Ammon's horn (tissue), 1 donor: ENCODE measurements around the gene ZCCHC14.
A peak's percentile ranks its signal among the peaks of the same experiment; 100 is the strongest.

Source experiments
- DNase-seq: peaks from one replicate; pipeline ENCODE4 v3.0.0-alpha.2; 2016; ENCODE audit warnings: low spot score

Gene ZCCHC14

DNA sequence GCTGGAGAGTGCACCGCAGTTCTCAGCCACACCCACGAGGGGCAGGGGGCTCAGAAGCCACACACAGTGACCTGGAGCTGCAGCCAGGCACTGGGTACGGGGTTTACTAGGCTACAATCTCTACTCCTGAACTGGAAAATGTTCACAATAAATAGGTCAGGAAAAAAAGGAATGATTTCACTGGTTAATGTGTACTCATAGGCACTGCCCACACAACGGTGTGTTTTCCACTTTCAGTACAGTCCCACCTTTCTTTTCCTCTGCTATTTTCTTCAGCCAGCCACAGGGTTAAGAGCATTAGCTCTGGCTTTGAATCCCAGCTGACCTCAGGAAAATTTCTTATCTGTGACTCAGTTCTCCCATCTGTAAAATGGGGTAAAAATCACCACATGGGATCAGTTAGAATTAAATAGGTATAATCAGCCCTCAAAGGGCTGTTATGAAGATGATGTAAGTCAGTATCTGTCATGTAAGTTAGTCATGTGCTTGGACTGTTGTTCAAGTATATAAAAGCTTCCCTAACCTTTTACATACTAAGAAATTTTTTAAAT lies 35.7 kb downstream of the ZCCHC14 start:
- no peak for DNase-seq

DNA sequence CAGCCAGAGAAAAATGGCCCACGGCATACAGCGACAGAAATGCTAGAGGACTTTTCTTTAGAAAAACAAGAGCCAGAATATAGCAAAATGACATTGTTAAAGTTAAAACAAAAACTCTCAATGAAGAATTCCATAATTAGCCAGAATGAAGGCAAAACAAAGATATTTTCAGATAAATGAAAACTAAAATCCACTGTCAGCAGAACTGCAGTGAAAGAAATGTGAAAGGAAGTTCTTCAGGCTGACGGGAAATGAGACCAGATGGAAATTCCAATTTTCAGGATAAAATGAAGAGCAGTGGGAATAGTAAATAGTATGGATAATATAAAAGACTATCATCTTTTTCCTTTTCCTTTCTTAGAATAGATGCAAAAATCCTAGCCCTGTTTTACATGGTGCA lies 38.4 kb downstream of the ZCCHC14 start:
- no peak for DNase-seq

DNA sequence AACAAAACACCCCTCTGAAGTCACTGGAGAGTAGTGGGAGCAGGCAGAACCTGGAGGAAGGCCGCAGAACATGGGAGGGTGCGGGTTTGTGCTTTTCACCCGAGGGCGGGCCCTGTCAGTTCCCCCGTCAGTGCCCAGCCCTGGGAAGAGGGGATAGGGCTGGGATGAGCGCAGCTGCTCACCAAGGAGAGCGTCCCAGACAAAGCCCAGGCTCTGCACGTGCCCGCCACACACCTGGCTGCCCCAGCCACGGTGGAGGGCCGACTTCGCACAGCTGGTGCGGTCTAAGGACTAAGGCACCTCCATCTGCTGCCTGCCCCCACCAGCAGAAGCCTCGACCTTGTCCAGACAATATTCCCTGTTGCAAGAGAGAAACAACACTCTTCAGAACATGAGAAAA lies 39.5 kb downstream of the ZCCHC14 start:
- no peak for DNase-seq

DNA sequence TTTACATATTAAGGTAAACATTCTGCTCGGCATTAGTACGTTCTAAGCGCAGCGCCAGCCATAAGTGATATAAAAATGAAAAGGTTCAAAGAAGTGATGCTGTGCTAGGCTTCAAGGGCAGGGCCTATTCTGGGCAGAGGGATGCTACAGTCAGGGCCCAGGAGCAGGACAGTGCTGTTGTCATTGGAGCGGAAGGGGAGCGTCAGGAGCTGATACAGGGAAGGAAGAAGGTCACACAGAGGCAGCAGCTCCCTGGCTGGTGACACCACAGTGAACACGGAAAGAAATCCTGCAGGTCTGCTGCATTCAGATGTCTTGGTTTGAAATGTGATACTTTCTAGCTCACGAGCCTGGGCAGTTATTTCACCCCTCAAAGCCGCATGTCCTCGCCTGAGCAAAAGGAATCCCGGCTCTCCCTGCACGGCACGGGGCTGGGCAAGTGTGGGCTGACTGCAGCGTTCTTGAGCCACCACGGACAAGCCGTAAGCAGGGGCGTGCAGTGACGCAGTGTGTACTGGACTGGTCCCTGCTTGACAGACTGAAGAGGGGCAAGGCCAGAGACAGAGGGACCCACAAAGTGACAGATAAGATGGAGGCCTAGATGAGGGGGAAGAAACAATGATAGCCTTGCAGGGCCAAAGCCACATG lies 41.1 kb downstream of the ZCCHC14 start:
- no peak for DNase-seq

DNA sequence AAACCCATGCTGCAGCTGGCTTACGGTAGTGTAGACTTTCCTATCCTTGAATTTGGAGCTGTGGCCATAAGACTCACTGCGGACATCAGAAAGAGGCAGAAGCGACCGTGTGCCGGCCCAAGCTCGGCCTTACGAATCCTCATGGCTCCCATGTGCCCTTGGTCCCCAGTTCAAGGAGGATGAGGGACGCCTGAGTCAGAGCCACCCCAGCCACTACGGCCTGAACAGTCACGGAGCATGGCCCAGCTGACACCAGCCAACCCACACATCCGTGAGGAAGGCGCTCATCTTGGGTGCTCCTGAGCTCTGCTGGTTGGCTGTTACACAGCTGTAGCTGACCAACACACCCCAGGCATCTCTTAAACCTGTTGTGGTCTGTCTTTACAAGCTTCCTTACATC lies 44.0 kb downstream of the ZCCHC14 start:
- DNase-seq: no peak

DNA sequence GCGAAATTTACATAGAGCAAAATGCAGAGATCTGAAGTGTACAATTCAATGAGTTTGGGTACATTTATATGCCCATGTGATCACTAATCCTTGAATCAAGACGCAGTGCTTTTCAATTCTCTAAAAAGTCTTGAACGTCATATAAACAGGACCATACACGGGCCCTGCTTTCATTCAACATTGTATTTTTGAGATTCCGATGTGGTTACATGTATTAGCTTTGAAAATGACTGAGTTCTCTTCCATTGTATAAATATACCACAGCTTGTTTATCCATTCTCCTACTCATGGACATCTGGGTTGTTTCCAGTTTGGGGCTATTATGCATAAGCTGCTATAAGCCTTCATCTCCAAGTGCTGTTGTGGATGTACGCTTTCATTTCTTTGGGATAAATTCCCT lies 45.5 kb downstream of the ZCCHC14 start:
- DNase-seq: no peak

DNA sequence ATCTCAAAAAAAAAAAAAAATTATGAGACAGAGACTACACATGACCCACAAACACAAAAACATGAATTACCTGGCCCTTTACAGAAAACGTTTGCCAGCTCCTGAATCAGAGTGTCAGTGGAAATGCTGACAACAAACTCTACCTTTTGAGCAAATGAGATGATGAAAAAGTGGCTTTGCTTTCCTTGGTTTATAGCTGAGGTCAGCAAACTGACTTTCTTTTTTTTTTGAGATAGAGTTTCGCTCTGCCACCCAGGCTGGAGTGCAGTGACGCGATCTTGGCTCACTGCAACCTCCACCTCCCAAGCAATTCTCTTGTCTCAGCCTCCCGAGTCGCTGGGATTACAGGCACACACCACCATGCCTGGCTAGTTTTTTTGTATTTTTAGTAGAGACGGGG lies 46.3 kb downstream of the ZCCHC14 start:
- DNase-seq: no peak

DNA sequence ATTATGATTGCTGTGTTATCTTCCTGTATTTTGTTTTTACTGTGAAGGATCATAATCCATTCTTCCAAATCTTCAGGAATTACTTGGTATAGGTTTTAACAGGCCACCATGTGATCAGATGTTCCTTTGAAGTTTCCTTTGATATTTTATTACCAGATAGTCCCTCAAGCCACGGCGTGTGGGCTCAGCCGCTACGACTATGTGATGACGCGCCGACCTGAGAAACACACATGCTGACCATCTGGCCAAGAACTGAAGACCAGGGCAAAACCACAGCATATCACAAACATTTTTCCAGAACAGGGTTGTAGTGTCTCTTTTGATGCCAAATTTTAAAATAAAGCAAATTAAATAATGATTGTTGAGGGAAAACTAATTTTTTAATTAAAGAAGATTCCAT lies 47.3 kb downstream of the ZCCHC14 start:
- no peak for DNase-seq

DNA sequence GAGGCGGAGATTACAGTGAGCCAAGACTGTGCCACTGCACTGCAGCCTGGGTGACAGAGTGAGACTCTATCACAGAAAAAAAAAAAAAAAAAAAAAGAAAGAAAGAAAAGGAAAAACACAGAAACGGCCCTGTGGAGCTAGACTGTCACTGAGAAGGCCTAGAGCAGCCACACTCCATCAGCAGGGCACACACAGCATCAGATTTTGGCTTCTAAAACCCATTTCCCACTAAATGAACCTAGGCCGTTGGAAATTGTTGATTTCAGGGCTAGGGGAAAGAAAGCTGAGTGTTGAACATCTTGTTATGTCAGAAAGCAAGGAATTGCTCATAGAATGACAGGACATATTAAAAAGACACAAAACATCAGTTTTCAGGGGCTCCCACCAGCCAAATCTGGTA lies 48.9 kb downstream of the ZCCHC14 start:
- DNase-seq: no peak

DNA sequence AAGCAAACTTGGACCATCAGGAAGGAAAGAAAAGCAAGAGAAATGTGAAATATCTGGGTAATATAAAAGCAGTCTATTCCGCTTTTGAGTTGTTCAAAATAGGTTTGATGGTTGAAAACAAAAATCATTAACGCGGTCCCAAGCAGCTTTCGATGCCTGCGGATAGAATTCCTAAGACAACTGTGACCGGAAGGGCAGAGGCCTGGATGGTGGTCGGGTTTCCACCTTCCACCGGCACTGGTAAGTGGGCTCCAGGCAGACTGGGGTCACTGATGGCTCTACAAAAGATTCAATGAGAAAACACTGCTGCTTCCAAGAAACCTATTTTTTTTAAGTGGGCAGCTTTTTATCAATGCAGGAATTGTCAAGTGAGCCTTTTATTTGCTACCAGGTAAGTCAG lies 49.8 kb downstream of the ZCCHC14 start:
- DNase-seq: no peak

DNA sequence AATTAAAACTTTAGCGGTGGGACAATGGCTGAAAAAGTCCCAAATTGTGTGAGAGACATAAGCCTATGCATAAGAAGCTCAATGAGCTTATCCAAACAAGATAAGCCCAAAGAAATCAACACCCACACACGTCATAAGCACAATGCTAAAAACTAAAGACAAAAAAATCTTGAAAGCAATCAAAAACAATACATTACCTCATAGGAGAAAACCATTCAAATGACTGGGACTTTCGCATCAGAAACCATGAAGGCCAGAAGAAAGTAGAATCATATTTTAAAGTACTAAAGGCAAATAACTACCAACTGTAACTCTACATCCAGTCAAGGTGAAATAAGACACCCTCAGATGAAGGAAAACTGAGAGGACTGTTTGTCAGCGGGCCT lies 50.2 kb downstream of the ZCCHC14 start:
- DNase-seq: no peak

DNA sequence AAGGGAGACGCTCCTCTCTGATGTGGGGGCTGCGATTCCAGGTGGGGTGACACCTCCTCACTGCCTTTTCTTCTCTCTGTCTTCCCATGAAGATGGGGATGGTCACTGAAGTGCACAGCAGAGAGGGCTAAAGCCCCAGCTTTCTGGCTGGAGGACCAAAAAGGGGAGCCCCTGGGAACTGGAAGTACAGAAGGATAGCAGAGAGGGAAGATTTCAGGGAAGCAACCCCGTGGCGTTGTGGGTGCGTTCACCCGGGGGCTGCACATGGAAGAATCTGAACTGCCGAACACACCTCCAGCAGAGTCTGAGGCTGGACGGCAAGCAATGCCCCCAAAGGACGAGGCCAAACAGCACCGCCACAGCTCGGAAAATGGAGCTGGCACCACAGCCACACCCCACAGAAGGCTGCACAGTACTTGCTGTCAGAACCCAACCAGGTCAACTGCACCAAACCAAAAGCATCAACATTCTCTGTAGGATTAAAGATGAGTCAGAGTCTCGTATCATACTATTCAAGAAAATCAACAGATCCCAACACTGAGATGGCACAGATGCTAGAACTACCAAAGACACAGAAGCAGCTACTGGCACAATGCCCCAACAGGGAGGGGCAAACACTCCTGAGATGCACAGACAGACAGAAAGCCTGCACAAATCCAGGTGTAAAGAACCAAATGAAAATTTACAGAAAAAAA lies 50.8 kb downstream of the ZCCHC14 start:
- no peak for DNase-seq

DNA sequence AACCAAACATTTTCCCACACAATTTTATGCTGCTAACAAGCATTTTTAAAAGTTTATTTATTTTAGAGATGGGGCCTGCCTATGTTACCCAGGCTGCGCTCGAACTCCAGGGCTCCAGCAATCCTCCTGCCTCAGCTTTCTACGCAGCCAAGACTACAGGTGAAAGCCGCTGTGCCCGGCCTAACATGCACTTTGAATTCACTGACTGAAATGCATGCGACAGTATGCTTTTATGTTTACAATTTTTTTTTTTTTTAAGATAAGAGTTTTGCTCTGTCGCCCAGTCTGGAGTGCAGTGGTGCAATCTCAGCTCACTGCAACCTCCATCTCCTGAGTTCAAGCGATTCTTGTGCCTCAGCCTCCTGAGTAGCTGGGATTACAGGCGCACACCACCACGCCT lies 52.9 kb downstream of the ZCCHC14 start:
- DNase-seq: no peak

DNA sequence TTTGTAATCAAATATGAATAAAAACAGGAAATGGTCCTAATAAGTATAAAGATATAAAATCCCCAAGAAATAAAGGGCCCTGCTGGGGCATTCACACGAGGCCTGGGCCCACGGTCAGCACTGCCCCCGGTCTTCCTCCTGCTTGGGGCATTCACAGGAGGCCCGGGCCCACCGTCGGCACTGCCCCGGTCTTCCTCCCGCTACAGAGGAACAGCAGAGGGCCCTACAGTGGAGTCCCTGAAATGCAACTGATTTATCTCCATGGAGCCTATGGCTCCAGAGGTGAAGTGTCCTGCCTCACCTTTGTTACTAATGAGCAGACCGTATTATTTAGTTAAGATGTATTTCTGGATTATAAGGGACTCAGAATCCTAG lies 54.2 kb downstream of the ZCCHC14 start:
- DNase-seq: no peak

DNA sequence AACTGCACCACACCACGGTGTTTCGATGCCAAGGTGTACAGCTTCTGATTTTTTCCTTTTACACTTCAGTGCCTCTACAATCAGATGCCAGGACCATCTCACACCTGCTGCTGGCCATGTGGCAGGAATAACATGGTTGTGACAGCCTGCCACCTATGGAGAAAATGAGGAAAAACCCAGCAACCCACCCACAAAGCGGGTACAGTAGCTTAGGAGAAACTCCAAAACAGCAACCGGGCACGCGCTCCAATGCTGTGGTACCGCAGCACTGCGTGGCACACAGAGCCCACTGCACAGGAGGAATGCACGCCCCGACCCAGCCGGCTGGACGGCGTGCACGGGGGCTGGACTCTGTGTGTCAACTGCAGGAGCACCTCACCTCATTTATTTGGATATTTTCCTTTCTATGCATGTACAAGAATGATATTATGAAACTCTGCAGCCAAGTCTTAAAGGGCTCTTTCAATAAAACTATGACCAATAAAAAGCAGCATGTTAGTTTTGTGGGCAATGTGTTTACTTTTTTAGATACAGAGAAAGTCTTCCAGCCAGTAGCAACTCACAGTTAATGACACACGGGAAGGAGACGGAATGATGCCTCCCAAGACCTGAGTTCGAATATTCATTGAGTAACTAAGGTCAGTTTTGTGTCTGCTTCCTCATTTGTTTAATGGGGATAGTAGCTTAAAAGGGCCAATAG lies 54.8 kb downstream of the ZCCHC14 start:
- no peak for DNase-seq

DNA sequence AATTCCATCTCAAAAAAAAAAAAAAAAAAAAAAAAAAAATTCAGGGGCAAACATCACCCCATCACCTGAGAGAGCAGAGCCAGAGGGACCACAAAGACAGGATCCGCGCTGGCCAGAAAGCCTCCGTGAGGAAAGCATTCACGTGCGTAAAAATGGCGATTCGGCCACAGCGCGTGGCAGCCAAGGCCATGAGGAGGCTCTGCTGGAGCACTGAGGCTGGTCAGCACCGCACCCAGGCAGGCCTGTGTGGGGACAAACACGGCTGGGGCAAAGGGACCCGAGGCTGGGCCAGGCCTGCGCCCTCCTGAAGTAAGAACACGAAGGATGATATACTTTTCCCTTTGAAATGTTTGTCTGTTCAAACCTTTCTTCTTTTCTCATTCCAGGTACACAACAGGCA lies 55.5 kb downstream of the ZCCHC14 start:
- no peak for DNase-seq

DNA sequence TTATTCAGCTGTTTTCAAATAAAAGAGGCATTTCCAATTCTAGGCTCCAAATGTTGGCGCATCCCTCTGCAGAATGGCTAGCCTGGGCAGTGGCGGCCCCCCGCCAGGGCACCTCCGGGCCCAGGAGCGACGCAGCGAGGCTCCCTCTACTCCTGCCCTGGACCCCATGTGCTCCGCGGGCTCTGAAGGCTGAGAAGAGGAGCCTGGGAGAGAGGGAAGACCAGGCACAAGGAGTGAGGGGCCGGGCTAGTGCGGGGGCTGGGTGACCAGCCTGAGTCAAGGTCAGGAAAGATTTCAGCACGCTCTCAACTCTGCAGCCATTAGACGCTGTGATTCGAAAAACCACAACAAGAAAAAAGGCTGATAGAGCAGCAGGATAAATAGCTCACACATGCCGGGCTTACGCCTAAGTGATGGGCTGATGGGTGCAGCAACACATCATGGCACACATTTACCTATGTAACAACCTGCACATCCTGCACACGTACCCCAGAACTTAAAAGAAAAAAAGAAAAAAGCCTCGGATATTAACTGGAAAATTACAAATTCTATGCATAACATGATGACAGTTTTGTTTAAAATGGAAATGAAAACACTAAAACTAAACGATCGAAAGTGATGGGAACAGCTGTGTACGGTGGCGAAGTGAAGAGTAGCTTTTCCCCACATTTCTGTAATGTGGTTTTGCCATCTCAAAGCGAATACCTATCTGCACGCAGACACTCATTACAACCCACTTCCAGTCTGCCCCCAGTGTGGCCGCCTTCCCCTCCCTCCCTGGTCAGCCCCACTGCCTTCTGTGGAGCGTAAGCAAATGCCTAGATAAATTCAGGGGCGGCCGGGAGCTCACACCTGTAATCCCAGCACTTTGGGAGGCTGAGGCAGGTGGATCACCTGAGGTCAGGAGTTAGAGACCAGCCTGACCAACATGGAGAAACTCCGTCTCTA lies 56.3 kb downstream of the ZCCHC14 start:
- no peak for DNase-seq

DNA sequence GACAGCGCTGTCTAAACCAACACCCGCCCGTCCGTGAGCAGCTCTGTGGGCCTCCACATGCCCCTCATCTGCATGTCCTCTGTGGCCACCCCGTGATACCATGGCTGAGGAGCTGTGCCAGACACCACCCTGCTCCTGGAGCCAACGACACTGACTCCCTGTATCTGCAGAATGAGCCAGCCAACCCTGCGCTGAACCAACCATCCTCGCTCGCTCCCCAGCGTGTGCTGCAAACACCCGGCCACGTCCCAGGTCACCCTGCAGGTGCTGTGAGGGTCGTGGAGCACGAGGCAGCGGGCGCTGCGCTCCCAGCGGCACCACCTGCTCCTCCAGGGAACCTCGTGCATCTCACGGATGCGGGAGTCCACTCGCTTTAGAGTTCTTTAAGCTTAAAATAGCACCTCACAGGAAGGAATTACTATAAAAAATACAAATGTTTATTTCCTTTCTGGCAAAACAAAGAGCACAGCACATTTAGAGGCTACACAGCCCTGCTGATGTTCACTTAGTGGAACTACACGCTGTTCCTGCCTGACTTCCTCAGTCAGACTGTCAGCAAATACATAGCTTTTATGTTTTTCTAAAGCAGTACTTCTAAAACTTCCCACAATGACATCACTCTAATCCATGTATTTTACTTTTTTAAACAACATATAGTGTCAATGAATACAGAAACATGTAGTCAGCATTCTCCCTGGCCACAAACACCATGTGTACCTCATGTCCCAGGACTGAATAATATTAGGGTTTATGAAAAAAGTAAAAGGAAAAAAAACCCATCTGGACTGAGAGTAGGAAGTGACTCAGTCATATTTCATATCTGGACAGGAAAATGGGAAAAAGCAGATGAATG lies 57.2 kb downstream of the ZCCHC14 start:
- peak; percentile 34 for DNase-seq

DNA sequence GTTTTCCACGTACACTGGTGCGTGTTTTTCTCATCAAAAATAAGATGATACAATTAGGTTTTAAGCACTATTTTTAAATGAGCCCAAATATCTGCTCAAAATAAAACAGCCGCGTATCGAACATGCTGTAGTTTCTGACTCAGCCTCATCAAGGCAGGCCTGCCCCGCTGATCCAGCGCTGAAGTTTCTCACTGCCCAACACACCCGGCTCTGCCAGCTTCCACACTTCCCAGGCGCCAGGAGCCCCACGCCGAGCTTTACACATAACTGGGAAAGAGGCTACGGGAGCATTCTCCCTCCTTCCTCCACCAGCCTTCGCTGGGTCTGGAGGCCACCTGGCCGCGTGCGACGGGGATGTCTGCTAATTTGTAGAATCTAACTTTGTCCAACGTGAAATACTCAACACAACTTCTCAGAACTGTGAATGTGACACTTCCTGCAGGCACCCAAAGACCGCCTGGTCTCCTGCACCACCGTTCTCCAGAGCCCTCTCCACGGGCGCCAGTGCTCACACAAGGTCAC lies 58.6 kb downstream of the ZCCHC14 start:
- no peak for DNase-seq

DNA sequence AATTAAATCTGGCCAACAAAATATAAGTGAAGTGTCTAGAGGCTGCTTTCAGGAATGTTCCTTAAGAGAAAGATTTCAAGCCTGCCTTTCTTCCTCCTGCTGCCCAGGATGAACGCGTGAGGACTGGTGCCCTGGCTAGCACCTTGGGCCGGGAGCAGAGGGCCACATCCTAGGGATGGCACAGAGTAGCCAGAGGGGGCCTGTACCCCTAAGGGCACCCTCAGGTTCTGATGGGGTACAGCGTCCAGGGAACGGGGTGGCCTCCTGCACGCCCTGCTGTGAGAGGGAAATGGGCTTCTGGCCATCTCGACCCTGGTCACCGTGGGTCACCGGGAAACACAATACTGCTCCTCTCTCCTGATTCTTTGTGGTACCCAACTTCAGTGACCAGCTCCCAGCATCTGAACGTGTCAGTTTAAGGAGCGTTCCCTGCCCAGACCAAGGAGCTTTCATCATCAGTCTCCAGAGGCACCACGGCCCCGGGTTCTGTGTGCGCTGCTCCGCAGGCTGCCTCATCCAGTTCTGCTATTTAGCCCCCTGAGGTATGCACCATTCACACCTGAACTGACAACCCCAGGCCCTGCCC lies 60.4 kb downstream of the ZCCHC14 start:
- DNase-seq: no peak

DNA sequence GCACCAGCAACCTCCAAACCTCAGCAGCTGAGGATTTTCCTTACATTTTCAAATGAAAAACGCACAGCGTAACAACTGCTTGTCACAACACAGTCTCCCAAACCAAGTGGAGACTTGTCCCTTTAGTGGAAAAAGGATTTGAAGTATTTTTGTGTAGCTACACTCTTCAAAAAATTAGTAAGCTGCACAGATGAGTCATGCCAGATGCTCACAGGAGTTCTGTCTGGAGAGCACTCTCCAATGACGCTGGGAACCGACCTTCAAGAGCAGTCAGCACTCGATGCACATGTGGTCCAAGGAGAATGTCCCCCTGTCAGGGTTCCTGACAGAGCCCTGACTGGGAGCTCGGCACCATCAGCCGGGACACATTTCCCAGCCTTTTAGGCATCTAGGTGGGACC lies 60.9 kb downstream of the ZCCHC14 start:
- DNase-seq: no peak
